Gastroesophageal sphincter (tissue), 4 donors: ENCODE data around the gene PSORS1C1. TPM values are rescaled to one million over a fixed set of nuclear protein-coding genes. Genes with fewer than 3 reads are reported as not detected.

ENCODE experiments used
- ATAC-seq: fragments of 150-250 bp; one replicate; pipeline ENCODE4 v1.9.1; 2016; ENCODE audit warnings: mild to moderate bottlenecking, moderate library complexity
- H3K27ac ChIP-seq, 4 donors: fragments of 200-600 bp; sonication (generic) in 3 of 4; 1 replicate in 3 of 4; 2 replicates in 1 of 4; pipeline ENCODE4 v1.5.1; 2016 to 2019
- H3K27me3 ChIP-seq: fragments of 200-600 bp; sonication (generic); one replicate; pipeline ENCODE4 v1.5.1; 2019
- H3K36me3 ChIP-seq, 2 donors: fragments of 200-600 bp; sonication (generic); one replicate each; pipeline ENCODE4 v1.5.1; 2019; ENCODE audit warnings: control low read depth in 1 of 2
- H3K4me1 ChIP-seq, 3 donors: fragments of 200-600 bp; sonication (generic); 1 replicate in 2 of 3; 2 replicates in 1 of 3; pipeline ENCODE4 v1.5.1; 2016 to 2019; ENCODE audit warnings: control low read depth in 2 of 3
- H3K4me3 ChIP-seq, 2 donors: fragments of 200-600 bp; sonication (generic); one replicate each; pipeline ENCODE4 v1.5.1; 2019; ENCODE audit warnings: mild to moderate bottlenecking in 1 of 2, moderate library complexity in 1 of 2
- H3K9me3 ChIP-seq, 3 donors: fragments of 200-600 bp; sonication (generic); one replicate each; pipeline ENCODE4 v1.5.1; 2017 to 2019; ENCODE audit warnings: control low read depth in 2 of 3
- EP300 ChIP-seq: sonication (generic); formaldehyde crosslinking; IDR thresholded peaks from one replicate; pipeline ENCODE4 v1.6.1; 2017; ENCODE audit warnings: antibody characterized with exemption, mild to moderate bottlenecking
- POLR2A ChIP-seq, 2 donors: fragments of 450-650 bp; IDR thresholded peaks; one replicate each; pipeline ENCODE4 v1.6.1; 2017; ENCODE audit warnings: antibody characterized with exemption in 2 of 2, mild to moderate bottlenecking in 2 of 2, moderate library complexity in 1 of 2
- POLR2AphosphoS5 ChIP-seq: sonication (generic); formaldehyde crosslinking; IDR thresholded peaks from one replicate; pipeline ENCODE4 v1.6.1; 2017; ENCODE audit warnings: antibody characterized with exemption
- WGBS, 2 donors: methylation state at CpG; one replicate each; pipeline ENCODE4 v1.1.5; 2018; ENCODE audit warnings: low coverage in 1 of 2; 5-methylcytosine and 5-hydroxymethylcytosine counted together
- total RNA-seq, 4 donors: library from RNA; depleted of rRNA; stranded (reverse); fragments of >200 nt; gene quantifications; one replicate each; pipeline ENCODE4 v1.1.0, GENCODE V29; 2016
- TF ChIP-seq, protein P1 (sequence below), 4 experiments: fragments of 200-600 bp in 2 of 4; fragments of 450-650 bp in 2 of 4; sonication (generic) in 1 of 4; IDR thresholded peaks; one replicate each; pipeline ENCODE4 v1.5.1; 2017 to 2019; ENCODE audit warnings: antibody characterized with exemption in 4 of 4, mild to moderate bottlenecking in 2 of 4, moderate library complexity in 2 of 4

The PSORS1C1 gene
- total RNA-seq, 4 donors from 2014 or later = 0.12 to 7.8 (median 1.7) TPM

DNA sequence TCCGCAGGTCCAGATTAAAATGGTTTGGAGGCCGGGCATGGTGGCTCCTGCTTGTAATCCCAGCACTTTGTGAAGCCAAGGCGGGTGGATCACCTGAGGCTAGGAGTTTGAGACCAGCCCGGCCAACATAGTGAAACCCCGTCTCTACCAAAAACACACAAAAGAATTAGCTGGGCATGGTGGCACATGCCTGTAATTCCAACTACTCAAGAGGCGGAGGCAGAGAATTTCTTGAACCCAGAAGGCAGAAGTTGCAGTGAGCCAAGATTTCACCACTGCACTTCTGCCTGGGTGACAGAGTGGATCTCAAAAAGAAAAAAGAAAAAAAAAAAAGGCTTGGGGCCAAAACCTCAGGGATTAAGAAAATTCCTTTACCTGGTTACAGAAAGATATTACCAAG is 32.7 kb upstream of the PSORS1C1 start:
- no peaks in the 10 kb centered on the region for H3K9me3 ChIP-seq
- no peak overlapping the region for H3K27ac ChIP-seq
- TF ChIP-seq POLR2A (IDR thresholded peaks at IDR 0.05) = no peak
- TF ChIP-seq, protein P1, sequence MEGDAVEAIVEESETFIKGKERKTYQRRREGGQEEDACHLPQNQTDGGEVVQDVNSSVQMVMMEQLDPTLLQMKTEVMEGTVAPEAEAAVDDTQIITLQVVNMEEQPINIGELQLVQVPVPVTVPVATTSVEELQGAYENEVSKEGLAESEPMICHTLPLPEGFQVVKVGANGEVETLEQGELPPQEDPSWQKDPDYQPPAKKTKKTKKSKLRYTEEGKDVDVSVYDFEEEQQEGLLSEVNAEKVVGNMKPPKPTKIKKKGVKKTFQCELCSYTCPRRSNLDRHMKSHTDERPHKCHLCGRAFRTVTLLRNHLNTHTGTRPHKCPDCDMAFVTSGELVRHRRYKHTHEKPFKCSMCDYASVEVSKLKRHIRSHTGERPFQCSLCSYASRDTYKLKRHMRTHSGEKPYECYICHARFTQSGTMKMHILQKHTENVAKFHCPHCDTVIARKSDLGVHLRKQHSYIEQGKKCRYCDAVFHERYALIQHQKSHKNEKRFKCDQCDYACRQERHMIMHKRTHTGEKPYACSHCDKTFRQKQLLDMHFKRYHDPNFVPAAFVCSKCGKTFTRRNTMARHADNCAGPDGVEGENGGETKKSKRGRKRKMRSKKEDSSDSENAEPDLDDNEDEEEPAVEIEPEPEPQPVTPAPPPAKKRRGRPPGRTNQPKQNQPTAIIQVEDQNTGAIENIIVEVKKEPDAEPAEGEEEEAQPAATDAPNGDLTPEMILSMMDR (IDR thresholded peaks at IDR 0.05) = no peak
- TF ChIP-seq EP300 = no peak
- TF ChIP-seq POLR2AphosphoS5 = no peak
- H3K4me3 ChIP-seq = no peak overlapping the region
- H3K4me1 ChIP-seq = peaks cover 0 to 11% (median under 1%) of the 10 kb centered on the region in 3 donors
- ATAC-seq = no peak
- no peaks in the 10 kb centered on the region for H3K36me3 ChIP-seq
- peaks cover 8% of the 10 kb centered on the region for H3K27me3 ChIP-seq
- 73 to 85% methylated on average over 5 to 6 of the region's 6 CpGs for WGBS, 2 donors

DNA sequence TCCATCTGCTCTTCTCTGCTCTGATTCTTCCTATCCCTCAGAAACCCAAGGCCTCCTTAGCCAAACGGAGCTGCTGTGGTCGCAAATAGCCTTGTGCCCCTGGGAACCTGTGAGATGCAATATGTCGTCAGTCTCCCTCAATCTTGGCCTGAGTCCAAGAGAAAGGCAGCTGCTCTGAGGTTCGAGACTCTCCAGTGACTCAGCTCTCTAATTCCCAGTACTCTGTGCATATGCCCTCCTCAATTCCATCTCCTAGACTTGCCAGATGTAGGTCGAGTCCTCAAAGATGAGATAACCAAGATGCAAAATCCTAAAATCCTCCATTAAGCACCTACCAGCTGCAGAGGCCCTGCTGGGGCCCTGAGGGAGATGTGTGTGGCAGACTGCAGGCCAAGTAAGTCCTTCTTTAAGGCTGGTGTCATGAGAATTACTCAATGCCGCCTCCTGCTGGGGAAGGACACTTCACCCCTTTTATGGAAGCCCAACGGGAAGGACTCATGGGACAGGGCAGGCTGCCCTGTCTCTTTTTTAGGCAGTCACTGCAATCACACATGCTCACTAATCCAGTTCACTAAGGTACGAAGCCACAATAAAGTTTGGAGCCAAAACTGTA is 30.8 kb upstream of the PSORS1C1 start:
- peaks cover 8% of the 10 kb centered on the region for H3K27me3 ChIP-seq
- ATAC-seq = no peak
- H3K9me3 ChIP-seq = no peaks in the 10 kb centered on the region
- no peak for TF ChIP-seq EP300
- TF ChIP-seq, protein P1 (IDR thresholded peaks at IDR 0.05) = peak in 2 of 4 experiments; percentile 9 to 42
- H3K4me3 ChIP-seq = no peak overlapping the region
- WGBS, 2 donors = 48 to 55% methylated on average over 2 to 6 of the region's 8 CpGs
- peaks cover 0 to 20% (median 6%) of the 10 kb centered on the region in 3 donors for H3K4me1 ChIP-seq
- no peaks in the 10 kb centered on the region for H3K36me3 ChIP-seq
- H3K27ac ChIP-seq = no peak overlapping the region

DNA sequence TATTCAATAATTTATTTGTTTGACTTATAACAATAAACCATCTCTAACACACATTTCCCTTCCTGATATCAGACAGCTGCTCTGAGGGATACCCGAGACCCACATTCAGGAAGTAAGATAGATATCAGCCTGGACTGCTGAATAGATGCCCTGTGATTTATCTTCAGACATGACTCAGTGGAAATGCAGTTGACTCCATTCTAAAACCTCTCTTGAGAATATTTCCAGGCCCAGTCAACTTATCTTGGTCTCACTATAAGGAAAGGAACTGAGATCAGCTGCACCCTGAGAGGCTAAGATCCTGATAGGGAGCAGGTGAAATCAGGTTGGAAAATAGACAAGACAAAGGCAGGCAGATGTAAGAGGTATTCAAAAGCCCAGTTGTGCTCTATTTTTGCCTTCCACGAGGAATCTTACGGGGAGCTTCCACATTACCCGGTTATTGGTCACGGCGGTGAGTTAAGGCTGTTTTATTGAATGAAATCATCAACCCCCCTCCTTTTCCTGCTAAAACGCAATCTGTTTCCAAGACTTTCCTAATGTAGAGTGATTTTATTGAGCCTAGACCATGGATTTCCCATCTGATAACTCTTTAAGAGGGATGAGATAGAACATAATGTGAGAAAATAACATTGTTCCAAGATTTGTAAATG is 27.7 kb upstream of the PSORS1C1 start:
- TF ChIP-seq EP300 = no peak
- H3K9me3 ChIP-seq = no peaks in the 10 kb centered on the region
- ATAC-seq = no peak
- H3K4me1 ChIP-seq = peaks cover 0 to 11% (median 6%) of the 10 kb centered on the region in 3 donors
- H3K27me3 ChIP-seq = no peaks in the 10 kb centered on the region
- WGBS, 2 donors = 21 to 23% methylated on average over 5 to 7 of the region's 7 CpGs
- no peaks in the 10 kb centered on the region for H3K36me3 ChIP-seq
- H3K27ac ChIP-seq = peak overlapping the region in 1 of 4 donors; percentile 49
- H3K4me3 ChIP-seq = no peak overlapping the region

DNA sequence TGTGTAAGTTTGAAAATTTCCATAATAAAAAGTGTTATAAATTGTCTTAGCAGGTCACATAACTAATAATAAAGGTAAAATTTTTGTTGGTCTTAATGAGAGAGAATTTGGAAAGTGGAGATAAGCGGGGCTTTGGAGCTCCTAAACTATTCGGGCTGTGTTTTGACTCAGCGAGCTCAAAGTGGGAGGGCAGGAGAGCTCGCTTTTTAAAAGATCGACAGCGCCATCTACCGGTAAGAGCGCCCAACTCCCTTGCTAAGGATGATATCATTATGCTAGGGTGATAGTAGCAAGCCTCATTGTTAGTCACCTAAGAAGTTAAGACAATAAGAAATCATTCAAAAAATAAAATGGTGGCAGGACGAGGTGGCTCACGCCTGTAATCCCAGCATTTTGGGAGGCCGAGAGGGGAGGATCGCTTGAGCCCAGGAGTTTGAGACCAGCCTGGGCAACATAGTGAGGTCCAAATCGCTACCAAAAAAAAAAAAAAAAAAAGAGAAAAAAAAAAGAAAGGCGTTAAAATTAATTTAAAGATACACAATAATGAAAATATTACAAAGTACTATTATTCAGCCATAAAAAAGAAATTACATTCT is 27.0 kb upstream of the PSORS1C1 start:
- no peaks in the 10 kb centered on the region for H3K27me3 ChIP-seq
- ATAC-seq = peak; percentile 94
- H3K9me3 ChIP-seq = no peaks in the 10 kb centered on the region
- H3K4me1 ChIP-seq = peaks cover 0 to 11% (median 6%) of the 10 kb centered on the region in 3 donors
- H3K4me3 ChIP-seq = no peak overlapping the region
- H3K27ac ChIP-seq = peak overlapping the region in 1 of 4 donors; percentile 49
- TF ChIP-seq, protein P1 (IDR thresholded peaks at IDR 0.05) = peak; percentile 64 to 83 (median 78)
- TF ChIP-seq EP300 = no peak
- no peak for TF ChIP-seq POLR2A (IDR thresholded peaks at IDR 0.05)
- WGBS, 2 donors = 8 to 12% methylated on average over 14 of the region's 14 CpGs
- H3K36me3 ChIP-seq = no peaks in the 10 kb centered on the region

DNA sequence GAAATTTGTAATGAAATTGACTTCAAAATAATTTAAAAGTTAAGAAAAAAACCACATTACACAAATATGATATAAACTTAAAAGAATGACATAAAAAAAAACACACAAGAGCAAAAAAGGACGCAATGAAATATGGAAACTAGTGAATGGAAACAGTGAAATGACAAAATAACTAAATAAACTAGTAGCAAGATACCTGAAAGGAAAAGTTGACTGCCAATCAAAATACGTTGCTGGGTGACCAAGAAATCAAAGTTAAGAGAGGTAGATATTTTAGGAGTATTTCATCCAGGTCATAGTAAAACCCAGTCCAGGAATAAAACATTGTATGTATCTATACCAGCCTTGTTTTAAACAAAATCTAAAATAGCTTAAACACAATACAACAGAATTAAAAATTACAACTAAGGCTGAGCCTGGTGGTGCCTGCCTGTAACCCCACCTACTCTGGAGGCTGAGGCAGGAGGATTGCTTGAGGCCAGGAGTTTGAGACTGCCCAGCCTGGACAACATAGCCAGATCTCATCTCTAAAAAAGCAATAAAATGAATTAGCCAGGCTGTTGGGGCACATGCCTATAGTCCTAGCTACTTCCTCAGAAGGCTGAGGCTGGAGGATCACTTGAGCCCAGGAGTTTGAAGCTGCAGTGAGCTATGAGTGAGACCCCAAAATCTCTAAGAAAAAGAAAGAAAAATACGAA is 24.2 kb upstream of the PSORS1C1 start:
- 78 to 87% methylated on average over 2 to 3 of the region's 3 CpGs for WGBS, 2 donors
- Histone ChIP-seq H3K4me3 (no peak overlapping the region), H3K27me3 (no peaks in the 10 kb centered on the region), H3K9me3 (no peaks in the 10 kb centered on the region), H3K27ac (no peak overlapping the region), H3K4me1 (peaks cover 0 to 19% (median 6%) of the 10 kb centered on the region in 3 donors), H3K36me3 (no peaks in the 10 kb centered on the region)
- no peak for ATAC-seq
- TF ChIP-seq POLR2AphosphoS5 (no peak), EP300 (no peak), POLR2A (IDR thresholded peaks at IDR 0.05) (no peak)
- TF ChIP-seq, protein P1 (IDR thresholded peaks at IDR 0.05) = no peak
